Measurements from ENCODE around the gene AIP.

The AIP gene

DNA sequence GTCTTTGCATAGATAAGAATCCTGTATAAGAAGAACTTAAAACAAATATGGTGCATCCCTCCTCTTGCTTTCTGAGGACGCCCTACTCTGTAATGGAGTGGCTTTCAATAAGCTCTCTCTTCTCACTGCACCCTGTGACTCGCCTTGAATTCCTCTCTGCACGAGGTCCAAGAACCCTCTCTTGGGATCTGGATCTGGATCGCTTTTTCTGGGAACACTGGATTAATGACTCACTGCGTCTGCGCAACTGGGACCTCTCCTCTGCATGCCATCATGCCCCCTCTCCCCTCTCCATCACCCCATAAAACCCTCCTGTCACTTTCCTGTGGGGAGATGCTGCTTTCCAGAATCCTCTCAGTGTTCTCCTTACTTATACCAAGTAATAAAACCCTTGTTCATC lies 55.5 kb downstream of the AIP start:
- no peak for DNase-seq

DNA sequence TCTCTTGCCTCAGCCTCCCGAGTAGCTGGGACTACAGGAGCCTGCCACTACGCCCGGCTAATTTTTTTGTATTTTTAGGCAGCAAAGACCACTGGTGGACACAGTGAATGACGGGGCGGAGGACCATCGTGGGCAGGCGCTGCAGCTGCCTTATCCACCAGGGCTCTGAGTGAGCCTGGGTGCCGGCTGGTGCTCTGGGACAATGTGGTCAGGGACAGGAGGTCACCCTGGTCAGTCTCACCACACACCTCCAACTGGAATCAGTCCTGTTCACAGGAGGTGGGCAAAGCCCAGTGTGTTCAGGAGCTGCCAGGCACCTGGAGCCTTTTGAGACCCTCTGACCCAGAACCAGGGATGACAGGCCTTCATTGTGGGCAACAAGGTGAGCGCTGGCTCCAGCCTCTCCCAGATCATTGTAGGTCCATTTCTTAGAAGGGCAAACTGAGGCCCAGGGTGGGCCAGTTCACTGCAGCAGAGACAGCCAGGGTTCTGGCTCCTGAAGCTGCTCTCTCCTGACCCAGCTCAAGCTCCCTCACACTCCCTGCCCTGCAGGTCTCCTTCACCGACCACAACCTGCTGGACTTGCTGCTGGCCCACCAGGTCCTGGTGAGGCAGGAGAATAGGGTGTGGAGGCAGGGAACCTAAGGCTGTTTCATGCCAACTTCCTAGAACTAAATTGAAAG lies 56.1 kb downstream of the AIP start:
- DNase-seq: no peak

GRCh38 chr11:67539550-67539949 lies 56.7 kb downstream of the AIP start:
- no peak for DNase-seq

Data from activated CD8-positive, alpha-beta memory T cell treated with anti-CD3 and anti-CD28 coated beads for 24 hours (primary cell).